ENCODE data around the gene TBC1D1.

The TBC1D1 gene

DNA sequence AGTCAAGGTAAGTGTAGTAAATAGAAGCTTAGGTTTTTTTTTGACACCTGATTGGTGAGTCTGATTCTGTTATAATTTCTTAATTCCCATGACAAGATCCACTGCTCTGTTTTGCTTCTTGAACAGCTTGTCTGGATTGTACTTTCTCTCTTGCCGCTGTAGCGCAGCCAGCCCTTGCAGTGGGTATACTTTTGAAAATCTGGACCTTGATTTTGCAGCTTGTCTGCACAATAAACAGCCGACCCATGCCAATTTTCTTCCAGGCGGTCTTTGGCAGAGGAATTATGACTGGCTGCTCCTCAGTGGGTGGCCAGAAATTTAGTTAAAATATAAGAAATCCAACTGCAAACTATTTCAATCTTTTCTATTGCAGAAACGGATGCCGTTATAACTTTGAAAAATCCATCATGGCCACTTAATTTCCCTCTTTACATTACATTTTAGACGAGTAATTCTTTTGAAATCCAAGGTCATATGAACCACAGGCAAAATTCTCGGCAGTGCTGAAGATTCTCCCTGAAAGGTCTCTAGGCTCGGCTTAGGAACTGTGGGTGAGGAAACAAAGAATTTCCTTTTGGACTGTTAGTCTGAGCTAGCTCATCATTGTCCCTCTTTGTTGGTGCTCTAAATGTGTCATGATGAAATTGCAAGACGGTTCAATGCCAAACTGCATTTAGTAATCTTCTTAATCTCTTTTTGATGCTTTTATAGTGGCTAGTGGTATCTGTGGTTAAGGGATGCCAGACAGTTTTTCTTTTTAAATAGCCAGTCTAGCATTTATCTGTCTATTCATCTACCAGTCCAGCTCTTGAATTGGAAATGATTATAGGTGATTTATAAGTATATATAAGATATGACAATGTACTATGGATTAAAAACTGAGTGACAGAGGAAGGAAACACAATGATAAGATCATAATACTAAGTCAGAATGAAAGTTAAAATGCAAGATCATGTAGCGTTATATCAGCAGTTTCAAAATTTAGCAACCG is 37.8 kb downstream of the TBC1D1 start:
- DNase-seq (ENCODE audit: low spot score), result peak; percentile 7

DNA sequence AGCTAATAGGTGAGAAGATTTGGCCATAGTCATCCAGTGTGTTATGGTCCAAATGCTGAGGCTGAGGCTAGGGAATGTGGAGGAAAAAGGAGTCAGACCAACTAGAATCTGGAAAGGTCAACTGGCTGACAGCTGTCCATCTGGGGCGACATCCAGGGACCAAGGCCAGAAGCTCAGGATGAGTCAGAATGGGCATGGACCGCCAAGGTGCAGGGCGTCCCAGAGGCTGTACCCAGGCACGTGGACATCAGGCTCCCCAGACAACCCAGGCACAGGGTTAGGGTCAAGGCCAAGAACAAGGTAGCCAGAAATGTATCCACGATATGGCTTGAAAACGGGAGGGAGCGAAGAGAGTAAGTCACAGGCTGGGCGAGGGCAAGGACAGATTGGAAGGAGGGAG is 43.2 kb downstream of the TBC1D1 start:
- DNase-seq (ENCODE audit: low spot score), result no peak

DNA sequence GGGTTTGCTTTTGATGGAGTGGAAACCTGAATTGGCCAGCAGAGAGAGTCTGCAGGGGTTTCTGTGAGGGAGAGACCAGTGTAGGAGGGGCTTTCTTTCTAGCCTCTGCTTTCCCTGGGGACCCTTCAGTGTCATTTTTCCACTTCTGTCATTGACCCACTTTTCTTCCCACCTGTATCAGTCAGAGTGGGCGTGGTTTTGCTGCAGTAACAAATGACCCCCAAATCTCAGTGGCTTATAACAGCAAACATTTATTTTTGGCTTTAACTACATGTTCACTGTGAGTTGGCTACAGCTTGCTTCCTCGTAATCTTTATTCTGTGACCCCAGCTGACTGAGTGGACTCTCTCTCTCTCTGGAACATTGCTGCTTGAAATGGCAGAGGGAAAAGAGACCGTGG is 43.7 kb downstream of the TBC1D1 start:
- DNase-seq (ENCODE audit: low spot score), result no peak

DNA sequence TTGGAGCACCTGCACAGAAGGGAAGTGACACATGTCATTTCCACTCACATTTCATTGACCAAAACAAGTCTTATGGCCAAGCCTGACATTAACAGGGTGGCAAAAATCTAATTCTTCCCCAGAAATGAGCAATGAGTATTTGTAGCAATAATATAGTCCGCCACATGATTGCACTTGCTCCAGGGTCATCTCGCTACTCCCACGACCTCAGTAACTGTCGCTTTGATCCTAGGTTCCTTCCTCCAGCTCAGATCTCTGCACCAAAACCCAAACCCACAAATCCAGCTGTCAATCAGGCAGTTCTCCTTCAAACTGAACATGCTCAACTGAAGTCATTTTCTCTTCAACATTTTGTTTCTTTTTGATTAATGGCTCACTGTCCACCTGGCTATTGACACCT is 44.1 kb downstream of the TBC1D1 start:
- DNase-seq (ENCODE audit: low spot score), result no peak

DNA sequence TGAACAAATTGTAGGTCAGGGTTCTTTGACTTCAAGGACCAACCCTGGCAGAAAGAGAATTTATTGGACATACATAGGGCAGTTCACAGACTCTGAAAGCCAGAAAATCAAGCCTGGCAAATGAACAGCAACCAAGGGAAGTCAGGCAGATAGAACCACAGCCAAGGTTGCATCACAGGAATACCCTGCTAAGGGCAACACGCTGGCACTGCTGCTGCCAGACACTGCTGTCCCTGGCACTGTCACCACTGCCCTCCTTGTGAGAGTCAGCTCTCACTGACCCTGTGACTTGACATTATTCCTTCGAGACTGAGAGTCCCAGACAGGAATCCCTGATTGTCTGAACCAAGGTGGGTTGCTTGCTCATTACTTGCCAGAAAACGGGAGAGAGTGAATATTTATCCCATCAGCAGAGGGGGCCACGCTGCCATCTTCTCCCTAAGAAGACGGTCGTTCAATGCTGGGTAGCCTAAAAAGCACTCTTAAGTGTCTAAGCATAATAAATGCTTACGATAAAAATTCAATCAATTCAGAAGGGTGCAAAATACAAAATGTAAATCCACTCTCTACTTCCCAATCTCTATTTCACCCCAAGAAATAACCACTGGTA is 46.1 kb downstream of the TBC1D1 start:
- DNase-seq (ENCODE audit: low spot score), result no peak

DNA sequence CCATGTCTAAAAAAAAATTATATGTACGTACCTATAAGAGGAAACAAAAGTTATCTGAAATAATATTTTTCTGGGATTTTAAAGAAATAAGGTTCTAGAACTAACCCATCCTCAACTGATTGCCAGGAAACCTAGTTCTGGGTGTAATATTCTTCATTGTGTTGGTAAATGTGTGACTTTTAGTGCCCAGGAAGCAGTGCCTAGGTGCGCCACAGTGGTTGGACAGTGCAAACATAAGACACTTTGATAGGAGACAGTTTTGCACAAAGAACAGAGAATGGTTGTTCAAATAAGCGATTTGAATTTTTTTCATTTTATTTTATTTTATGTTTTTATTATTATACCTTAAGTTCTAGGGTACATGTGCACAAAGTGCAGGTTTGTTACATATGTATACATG is 47.3 kb downstream of the TBC1D1 start:
- no peak for DNase-seq (ENCODE audit: low spot score)

DNA sequence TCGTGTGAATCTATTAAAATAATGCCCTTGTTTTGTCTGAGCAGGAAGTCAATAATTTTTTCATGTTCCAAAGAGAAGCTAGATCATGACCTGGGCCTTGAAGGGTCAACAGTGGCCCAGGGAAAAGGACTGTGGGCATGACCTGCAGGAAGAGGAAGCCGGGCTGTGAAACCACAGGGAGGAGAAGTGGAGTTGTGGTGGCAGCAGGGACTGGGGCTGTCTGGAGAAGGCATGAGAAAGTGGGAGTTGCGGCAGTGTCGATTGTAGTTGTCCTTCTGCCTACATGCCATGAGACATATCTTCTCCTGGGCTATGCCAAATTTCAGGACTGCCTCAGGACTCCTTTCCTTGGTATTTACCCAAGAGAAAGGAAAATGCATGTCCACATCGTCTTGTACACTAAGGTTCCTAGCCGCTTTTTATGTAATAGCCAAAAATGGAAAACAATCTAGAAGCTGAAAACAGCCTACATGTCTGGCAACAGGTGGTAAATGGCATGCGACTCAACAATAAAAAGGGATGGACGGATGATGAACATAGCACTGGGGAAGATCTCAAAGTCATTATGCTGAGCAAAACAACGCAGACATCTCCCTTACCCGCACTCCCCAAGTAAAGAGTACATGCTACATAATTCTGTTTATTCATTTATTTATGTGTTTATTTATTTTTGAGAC is 55.8 kb downstream of the TBC1D1 start:
- no peak for DNase-seq (ENCODE audit: low spot score)

DNA sequence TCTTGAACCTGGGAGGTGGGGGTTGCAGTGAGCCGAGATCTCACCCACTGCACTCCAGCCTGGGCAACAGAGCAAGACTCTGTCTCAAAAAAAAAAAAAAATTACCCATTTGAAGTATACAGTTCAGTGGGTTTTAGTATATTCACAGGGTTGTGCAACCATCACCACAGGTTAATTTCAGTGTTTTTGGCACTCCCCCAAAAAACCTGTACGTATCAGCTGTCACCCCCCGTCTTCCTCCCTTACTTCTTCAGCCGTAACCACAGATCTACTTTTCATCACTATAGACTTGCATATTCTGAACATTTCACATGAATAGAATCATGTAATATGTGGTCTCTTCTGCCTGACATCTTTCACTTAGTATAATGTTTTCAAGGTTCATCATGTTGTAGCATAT is 57.7 kb downstream of the TBC1D1 start:
- no peak for DNase-seq (ENCODE audit: low spot score)

DNA sequence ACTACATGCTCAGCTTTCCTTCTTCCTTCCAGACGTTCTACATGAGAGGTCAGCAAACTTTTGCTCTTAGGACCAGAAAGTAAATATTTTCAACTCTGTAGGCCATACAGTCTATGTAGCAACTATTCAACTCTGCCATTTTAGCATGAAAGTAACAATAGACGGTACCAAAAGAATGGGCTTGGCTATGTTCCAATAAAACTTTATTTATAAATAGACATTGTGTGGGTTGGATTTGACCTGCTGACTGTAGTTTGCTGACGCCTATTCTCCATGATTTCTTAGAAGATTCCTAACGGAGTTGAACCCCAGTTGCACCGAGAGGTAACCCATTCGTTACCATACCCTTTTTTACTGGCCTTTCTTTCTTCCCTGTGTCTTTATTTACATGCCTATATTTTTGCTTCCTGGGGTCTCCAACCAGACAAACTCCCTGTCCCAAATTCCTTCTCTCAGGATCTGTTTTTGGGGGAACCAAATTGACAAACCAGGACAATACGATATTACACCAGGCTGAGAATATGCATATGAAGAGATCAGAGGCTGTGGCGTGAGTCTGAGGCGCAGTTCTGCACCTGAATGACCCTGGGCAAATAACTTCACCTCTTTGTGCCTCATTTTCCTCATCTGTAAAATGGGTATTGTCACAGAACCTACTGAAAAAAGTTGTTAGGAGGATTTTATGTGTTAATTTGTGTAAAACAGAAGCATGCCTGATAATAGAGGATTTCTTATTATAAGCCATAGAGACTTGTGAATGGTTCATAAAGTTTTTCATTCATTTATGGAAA is 58.9 kb downstream of the TBC1D1 start:
- no peak for DNase-seq (ENCODE audit: low spot score)

DNA sequence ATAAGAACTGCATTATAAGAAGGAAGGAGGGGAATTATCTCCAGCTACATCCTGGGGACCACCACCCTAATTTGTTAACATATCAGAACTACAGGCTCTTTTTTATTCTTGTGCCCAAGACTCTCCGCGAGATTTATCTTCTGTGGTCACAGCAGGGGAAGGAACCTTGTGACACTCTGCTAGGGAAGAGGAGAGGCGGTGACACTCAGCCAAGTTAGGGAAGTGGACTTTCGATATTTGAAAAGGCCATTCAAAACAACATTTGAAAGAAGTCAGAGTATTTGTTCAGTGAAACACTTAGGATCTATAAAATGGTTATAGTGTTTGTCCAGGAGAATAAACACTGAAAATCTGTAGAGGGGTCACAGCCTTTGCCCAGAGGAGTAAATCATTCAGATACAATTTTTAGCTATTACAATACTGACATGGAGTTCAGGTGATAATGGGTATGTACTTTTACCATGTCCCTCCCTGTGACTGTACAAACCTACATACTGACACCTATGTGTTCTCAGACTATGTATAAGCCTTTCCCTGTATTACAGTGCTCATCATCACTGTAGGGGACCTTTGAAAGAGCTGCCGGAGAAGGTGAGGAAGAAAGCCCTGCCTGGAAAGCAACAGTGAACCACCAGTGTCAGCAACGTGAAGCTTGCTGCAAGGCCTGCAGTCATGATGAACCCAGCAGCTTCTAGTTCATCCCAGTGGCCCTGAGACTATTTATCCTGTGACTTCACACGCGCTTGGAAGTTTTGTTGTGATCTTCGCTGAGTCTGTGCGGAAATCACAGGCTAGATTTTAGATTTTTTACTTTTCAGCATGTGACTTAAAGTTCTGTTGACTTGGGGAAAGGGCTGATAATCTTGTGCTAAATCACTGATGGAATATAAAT is 60.8 kb downstream of the TBC1D1 start:
- no peak for DNase-seq (ENCODE audit: low spot score)

DNA sequence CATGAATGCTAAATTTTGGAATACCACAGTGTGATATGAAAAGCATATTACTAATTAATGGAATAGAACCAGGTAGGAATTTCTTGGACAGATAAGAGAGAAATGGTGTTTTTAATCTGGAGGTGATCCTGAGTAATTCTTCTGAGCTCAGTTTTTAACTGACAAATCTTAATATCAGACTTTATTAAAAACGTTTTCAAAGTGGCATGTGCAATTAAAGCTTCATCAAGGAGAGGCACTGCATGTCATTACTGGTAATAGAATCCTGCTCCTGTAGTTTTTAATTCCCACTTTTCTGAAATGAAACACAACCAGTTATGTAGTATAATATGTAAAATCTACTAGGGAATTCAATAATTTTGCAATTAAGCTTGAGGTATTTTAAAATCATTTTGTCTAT is 62.3 kb downstream of the TBC1D1 start:
- no peak for DNase-seq (ENCODE audit: low spot score)

DNA sequence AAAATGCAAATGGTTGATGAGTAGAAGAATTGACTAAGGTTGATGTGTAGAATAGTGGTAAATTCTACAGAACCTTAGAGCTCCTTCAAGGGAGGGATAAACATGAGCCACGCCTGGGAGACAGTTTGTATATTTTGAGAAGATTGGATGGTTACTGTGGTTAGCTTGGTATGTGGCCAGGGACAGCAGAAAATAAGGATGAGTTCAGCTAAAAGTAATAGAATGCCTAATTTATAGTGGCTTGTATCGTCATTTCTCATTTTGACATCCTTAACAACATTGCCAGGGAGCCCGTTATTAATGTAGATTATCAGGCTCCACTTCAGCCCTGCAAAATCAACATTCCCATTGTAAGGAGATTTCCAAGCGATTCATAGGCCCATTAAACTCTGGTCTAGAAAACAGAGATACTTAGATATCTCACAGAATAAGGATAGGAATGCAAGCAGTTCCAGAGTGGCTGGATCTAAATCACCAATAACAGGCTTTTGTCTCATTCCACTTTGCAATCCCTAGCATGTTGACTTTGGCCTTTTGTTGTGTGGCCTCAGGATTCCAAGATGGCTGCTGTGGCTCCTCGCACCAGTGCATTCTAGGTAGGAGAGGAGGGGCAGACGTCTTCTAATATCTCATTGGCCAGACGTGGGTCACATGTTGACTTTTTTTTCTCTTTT is 62.9 kb downstream of the TBC1D1 start:
- DNase-seq (ENCODE audit: low spot score), result no peak

DNA sequence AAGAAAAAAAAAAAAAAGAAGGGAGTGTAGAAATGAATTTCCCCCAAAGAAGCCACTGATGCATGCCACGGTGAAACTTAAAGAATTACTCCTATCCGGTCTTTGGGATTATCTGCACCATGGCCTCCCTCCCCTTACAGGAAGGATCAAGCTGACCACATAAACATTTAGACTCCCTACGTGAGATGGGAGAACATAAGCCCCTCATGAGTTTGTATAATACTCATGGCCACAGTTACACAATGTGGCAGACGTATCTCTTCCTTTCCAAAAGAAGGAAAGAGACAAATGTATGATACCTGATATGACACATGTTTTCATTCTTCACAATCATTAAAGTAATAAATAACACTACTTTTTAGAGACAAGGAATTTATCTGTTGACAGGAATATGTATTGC is 66.1 kb downstream of the TBC1D1 start:
- no peak for DNase-seq (ENCODE audit: low spot score)

DNA sequence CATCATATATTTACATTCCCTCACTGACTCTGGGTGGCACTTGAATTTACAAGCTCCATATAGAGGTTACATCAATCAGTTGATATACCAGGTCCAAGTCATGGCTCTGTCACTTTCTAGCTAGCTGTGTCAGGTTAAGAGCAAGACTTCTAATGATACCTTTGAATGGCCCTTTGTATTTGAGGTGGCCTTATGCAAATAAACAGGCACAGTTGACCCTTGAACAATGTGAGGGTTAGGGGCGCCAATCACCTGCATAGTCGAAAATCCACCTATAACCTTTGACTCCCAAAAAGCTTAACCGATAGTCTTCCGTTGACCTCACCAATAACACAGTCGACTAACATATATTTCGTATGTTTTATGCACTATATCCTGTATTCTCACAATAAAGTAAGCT is 68.0 kb downstream of the TBC1D1 start:
- DNase-seq (ENCODE audit: low spot score), result no peak

DNA sequence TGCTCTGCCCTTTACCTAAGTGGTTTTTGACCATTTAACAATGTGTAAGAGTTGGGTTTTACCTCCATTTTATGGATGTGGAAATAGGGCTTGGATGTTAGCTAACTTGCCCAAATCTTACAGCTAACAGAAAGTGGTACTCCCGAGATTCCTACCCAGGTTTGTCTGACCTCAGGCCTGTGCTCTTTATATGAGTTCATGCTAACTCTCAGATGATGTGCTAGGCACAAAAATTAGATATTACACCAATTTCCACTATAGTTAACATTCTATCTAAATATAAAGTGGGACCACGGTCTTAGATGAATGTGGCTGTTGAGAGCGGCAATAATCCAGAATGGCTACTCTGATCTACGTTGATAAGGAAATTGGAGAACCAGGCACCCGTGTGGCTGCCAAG is 69.2 kb downstream of the TBC1D1 start, which contains the start of gene PTTG2:
TSS of gene PTTG2 (plus strand) at position 301 of the 400 bp plus-strand sequence. CDS start at position 338, 37 bp downstream.
- DNase-seq (ENCODE audit: low spot score), result no peak

DNA sequence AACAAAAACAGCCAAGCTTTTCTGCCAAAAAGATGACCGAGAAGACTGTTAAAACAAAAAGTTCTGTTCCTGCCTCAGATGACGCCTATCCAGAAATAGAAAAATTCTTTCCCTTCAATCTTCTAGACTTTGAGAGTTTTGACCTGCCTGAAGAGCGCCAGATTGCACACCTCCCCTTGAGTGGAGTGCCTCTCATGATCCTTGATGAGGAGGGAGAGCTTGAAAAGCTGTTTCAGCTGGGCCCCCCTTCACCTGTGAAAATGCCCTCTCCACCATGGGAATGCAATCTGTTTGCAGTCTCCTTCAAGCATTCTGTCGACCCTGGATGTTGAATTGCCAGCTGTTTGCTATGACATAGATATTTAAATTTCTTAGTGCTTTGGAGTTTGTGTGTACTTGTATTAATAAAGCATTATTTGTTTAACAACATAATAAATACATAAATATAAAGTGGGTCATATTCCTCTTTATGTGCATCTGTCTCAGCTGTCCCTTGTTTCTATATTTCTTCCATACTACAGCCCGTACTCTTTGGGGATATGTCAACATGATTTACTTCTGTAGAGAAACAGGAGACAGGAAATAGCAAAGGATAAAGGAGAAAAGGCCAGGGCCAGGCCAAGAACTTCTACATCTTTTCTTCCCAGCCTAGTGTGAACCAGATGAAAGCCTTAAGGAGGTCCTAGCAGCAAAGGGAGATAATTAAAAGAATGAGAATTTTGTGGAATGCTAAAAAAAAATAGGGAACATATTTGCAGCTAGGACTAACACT is 70.0 kb downstream of the TBC1D1 start:
- DNase-seq (ENCODE audit: low spot score), result no peak

DNA sequence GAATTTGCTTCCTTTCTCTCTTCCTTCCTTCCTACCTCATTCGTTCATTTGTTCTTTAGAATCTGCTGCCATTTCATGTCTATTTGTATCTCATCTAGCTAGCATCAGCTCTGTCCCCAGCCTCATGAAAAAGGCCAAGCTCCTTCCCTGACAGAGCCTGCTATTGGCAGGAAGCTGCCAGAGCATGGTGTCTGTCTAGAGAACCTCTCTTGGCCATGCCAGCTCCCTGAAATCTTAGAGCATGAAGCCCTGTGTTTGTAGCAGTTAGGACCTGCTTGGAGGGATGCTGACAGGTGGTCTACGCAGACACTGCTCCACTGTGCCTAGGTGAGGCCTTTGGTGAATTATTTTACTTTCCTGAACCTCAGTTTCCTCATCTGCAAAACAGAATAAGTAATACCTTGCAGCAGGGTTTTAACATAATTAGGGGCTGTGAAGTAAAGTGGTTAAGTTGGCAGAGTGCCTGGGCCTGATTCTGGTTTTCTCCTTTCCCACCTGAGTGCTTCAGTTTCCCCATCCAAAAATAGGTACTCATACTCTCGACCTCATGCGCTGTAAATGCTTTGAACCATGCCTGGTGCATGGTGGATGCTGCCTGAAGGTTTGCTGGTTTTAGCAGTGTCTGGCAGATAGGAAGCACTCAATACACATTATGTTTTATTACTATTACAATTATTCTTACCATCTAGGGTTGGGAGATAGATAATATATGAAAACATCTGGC is 74.0 kb downstream of the TBC1D1 start:
- no peak for DNase-seq (ENCODE audit: low spot score)

DNA sequence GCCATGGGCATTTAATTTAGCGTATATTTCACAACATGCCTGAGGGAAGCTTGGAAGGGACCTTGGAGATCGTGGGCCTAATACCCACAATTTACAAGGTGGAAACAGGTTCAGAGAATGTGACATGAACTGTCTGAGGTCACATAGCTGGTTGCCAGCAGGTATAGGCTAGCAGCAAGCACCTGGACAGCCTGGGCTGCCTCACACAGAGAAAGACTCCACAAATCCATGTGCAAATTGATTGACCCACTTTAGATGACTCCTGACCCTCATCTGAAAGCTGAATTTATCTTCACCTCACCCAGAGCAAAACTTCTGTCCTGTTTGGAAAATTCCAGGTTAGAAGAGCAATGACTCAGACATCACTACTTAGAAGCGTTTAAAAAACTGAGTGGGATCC is 75.2 kb downstream of the TBC1D1 start:
- no peak for DNase-seq (ENCODE audit: low spot score)

DNA sequence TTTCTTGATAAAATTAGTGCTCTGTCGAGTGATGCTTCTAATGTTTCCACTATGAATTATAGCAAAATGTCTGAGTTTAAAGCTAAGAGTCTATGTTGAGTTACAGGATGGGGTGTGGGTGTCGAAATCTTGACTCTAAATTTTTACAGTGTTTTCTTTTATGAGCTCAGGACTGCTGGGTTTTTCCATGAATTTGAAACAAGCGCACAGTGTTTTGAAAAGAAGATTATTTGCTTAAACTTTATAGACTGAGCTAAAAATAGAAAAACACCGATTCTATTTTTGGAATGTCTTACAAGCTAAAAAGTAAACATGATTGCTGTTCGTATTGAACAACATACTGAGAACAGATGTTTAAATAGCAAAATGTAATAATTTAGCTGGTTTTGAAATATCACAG is 76.9 kb downstream of the TBC1D1 start:
- no peak for DNase-seq (ENCODE audit: low spot score)

Data from CD4-positive, alpha-beta T cell treated with Interleukin-2 at 100 ng/mL for 4 hours (primary cell).